Caco-2 (cell line): ENCODE measurements around the gene ATP2C2. TPM values are rescaled to one million over a fixed set of nuclear protein-coding genes. Genes with fewer than 3 reads are reported as not detected.

Source experiments
- BruUV-seq: library from RNA; stranded (reverse); fragments of 400-500 nt; replicated peaks from 2 replicates; lab custom pipeline; 2021; lab: Mats Ljungman, UMichigan
- CTCF ChIA-PET: fragments of 300-600 bp; sonication (Branson Sonifier 250); formaldehyde crosslinking; loops from one replicate; lab custom pipeline; 2022; ENCODE audit warnings: antibody characterized with exemption; lab: Charles Lee
- POLR2A ChIA-PET: fragments of 300-600 bp; sonication (Branson Sonifier 250); formaldehyde crosslinking; loops from one replicate; lab custom pipeline; 2022; ENCODE audit warnings: antibody characterized with exemption; lab: Charles Lee
- DNase-seq, 2 experiments: peaks; one replicate each; pipeline versions ENCODE4 v3.0.0 to v3.0.0-alpha.2; 2020 to 2022
- H3K27me3 ChIP-seq: replicated peaks from 2 replicates; pipeline ENCODE4 v1.6.0; 2011; ENCODE audit warnings: low read length; ENCODE audit not compliant: control insufficient read depth, insufficient read depth
- H3K36me3 ChIP-seq: 2 replicates; pipeline ENCODE4 v1.5.1; 2011; ENCODE audit warnings: low read length; ENCODE audit not compliant: control insufficient read depth, insufficient read depth
- H3K4me1 ChIP-seq: fragments of 250-450 bp; sonication (Bioruptor Pico); 2 replicates; pipeline ENCODE4 v1.5.1; 2020; ENCODE audit warnings: mild to moderate bottlenecking
- H3K4me3 ChIP-seq: 2 replicates; pipeline ENCODE4 v1.5.1; 2011; ENCODE audit warnings: low read depth, mild to moderate bottlenecking, control low read depth, low read length
- H3K9me3 ChIP-seq: fragments of 250-450 bp; sonication (Bioruptor Pico); 2 replicates; pipeline ENCODE4 v1.5.1; 2020; ENCODE audit warnings: mild to moderate bottlenecking, moderate library complexity
- H3K27ac Mint-ChIP-seq: one replicate; pipeline ENCODE4 v1.8.0; 2022; ENCODE audit warnings: mixed read lengths; ENCODE audit not compliant: unreplicated experiment
- H3K27me3 Mint-ChIP-seq: one replicate; pipeline ENCODE4 v1.8.0; 2022; ENCODE audit warnings: mixed read lengths; ENCODE audit not compliant: insufficient read depth, unreplicated experiment
- H3K36me3 Mint-ChIP-seq: one replicate; pipeline ENCODE4 v1.8.0; 2022; ENCODE audit warnings: mild to moderate bottlenecking, mixed read lengths; ENCODE audit not compliant: insufficient read depth, unreplicated experiment
- H3K4me1 Mint-ChIP-seq: one replicate; pipeline ENCODE4 v1.8.0; 2022; ENCODE audit warnings: low read depth, mixed read lengths; ENCODE audit not compliant: unreplicated experiment
- H3K4me3 Mint-ChIP-seq: one replicate; pipeline ENCODE4 v1.8.0; 2022; ENCODE audit warnings: mild to moderate bottlenecking, moderate library complexity, mixed read lengths; ENCODE audit not compliant: unreplicated experiment
- H3K9me3 Mint-ChIP-seq: one replicate; pipeline ENCODE4 v1.8.0; 2022; ENCODE audit warnings: mixed read lengths; ENCODE audit not compliant: unreplicated experiment
- intact Hi-C: fragments of 100-400 bp; cut with micrococcal nuclease; formaldehyde crosslinking; loops from one replicate; pipeline ENCODE4 v1.10.0; 2022; ENCODE audit not compliant: unreplicated experiment
- total RNA-seq: library from RNA; stranded (reverse); gene quantifications from 2 replicates; pipeline ENCODE4 v1.2.3, GENCODE V29; 2022
- TF ChIP-seq, protein P1 (sequence below), 2 experiments: fragments of 200-600 bp in 1 of 2; IDR thresholded peaks; 1 replicate in 1 of 2; 2 replicates in 1 of 2; pipeline versions ENCODE4 v1.5.1 to v1.8.0; 2011 to 2022; ENCODE audit warnings: antibody characterized with exemption in 1 of 2, control low read depth in 1 of 2, inconsistent platforms in 1 of 2, low read depth in 1 of 2, low read length in 1 of 2, mild to moderate bottlenecking in 1 of 2, moderate library complexity in 1 of 2; ENCODE audit not compliant: insufficient read depth in 1 of 2, severe bottlenecking in 1 of 2, unreplicated experiment in 1 of 2

ATP2C2 gene
- total RNA-seq, 1 experiment from 2014 or later, result 47.0 TPM

DNA sequence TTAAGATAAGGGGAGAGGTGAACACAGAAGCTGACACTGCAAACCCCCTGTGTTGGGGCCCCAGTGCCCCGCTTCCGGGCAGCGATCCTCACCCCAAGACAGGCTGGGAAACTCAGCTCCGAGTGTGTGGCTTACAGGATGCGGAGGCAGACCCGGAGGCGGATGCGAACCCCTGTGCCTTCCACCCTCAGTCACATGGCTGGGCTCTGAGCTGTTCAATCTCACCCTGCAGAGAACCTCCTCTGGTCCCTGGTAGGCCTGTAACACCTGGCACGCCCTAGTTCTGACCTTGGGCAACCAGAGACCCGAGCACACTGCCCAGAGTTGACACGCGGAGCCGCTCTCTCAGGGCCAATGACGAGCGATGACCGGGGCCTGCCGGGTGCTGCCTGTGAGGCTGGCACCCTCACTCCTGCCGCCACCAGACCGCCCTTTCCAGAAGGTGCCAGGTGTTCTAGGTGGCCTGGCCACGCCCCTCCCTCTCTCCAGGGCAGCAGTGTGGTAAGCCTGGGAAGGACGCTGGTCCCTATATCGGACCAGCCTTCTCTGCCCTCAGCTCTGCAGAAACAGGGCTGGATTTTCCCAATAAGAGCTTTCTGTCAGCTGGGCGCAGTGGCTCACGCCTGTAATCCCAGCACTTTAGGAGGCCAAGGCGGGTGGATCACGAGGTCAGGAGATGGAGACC lies 112.9 kb downstream of the ATP2C2 start:
- peaks cover 2% of the 10 kb centered on the region for H3K36me3 ChIP-seq
- TF ChIP-seq, protein P1, sequence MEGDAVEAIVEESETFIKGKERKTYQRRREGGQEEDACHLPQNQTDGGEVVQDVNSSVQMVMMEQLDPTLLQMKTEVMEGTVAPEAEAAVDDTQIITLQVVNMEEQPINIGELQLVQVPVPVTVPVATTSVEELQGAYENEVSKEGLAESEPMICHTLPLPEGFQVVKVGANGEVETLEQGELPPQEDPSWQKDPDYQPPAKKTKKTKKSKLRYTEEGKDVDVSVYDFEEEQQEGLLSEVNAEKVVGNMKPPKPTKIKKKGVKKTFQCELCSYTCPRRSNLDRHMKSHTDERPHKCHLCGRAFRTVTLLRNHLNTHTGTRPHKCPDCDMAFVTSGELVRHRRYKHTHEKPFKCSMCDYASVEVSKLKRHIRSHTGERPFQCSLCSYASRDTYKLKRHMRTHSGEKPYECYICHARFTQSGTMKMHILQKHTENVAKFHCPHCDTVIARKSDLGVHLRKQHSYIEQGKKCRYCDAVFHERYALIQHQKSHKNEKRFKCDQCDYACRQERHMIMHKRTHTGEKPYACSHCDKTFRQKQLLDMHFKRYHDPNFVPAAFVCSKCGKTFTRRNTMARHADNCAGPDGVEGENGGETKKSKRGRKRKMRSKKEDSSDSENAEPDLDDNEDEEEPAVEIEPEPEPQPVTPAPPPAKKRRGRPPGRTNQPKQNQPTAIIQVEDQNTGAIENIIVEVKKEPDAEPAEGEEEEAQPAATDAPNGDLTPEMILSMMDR (IDR thresholded peaks at IDR 0.05; ENCODE audit: insufficient read depth in 1 of 2, low read depth in 1 of 2, low read length in 1 of 2, severe bottlenecking in 1 of 2, unreplicated experiment in 1 of 2), result no peak
- no peaks in the 10 kb centered on the region for H3K4me1 Mint-ChIP-seq
- H3K4me3 ChIP-seq, result no peak overlapping the region
- DNase-seq, result no peak
- H3K27me3 Mint-ChIP-seq, result no peaks in the 10 kb centered on the region
- POLR2A ChIA-PET, result interaction anchor here (0.7 kb wide), 1 partner anchor 202 kb away, joined by 3 read pairs; no protein-coding TSS in a partner anchor
- no peak overlapping the region for H3K4me3 Mint-ChIP-seq
- no peak overlapping the region for H3K27ac Mint-ChIP-seq
- peaks cover 21% of the 10 kb centered on the region for H3K36me3 Mint-ChIP-seq
- no peaks in the 10 kb centered on the region for H3K4me1 ChIP-seq
- no peaks in the 10 kb centered on the region for H3K9me3 ChIP-seq
- no peaks in the 10 kb centered on the region for H3K9me3 Mint-ChIP-seq
- CTCF ChIA-PET, result interaction anchor here (1.2 kb wide), 1 partner anchor 173 kb away, joined by 3 read pairs; no protein-coding TSS in a partner anchor
- H3K27me3 ChIP-seq, result no peaks in the 10 kb centered on the region
- intact Hi-C loops, result loop anchor here (10.0 kb wide), 2 partner anchors 296 to 396 kb away; partner anchors contain the start of gene TAF1C
- BruUV-seq, result no TSS peak

DNA sequence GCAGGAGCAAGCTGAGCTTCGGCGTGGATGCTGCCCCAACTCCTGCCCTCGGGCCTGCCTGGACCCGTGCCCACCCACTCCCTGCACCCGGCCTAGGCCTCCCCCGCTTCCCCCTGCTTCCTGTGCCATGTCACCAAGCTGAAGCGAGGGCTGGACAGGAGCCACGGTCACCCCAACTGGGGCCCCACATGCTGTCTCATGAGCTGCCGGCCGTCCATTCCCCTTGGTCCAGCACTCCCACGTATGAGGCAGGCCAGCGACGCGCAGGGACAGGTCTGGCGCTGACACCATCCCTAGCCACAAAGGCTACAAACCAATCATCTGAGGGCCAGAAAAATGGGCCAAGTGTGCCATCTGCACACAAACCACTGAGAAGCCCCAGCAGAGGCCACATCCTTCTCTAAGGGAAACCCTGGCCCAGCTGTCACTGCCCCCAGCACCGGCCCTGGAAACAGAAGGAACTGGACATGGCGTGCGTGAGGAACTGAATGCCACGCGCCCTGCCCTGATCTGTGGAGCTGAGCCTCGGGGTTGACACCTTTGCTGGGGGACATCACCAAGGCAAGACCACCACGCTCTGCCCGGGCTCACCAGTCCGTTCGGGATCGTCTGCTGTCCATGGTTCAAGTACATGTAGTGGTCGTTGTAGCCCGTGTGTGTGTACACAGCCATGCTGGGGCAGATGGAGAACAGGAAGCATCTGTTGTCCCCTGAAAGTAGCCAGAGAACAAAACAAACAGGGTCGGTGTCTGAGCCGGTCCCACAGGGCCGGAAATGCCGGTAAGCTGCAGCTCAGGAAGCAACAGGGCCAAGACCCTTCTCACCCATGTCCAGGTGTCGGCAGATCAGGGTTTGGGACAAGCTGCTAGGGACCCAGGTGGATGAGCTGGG lies 113.9 kb downstream of the ATP2C2 start:
- Histone ChIP-seq H3K4me3 (no peak overlapping the region), H3K27me3 (no peaks in the 10 kb centered on the region), H3K9me3 (no peaks in the 10 kb centered on the region), H3K36me3 (no peaks in the 10 kb centered on the region; the same call in none of the 2 replicates), H3K4me1 (no peaks in the 10 kb centered on the region)
- intact Hi-C loops, result loop anchor here (10.0 kb wide), 2 partner anchors 297 to 397 kb away; partner anchors contain the start of gene TAF1C
- Mint-ChIP-seq H3K9me3 (no peaks in the 10 kb centered on the region), H3K4me3 (no peak overlapping the region), H3K36me3 (peaks cover 16% of the 10 kb centered on the region), H3K27ac (no peak overlapping the region), H3K4me1 (no peaks in the 10 kb centered on the region), H3K27me3 (no peaks in the 10 kb centered on the region)
- BruUV-seq, result no TSS peak
- CTCF ChIA-PET, result interaction anchor here (1.2 to 1.4 kb wide), 2 partner anchors 174 to 259 kb away, joined by 3 read pairs; no protein-coding TSS in a partner anchor
- DNase-seq, result peak in 1 of 2 experiments; percentile 29
- POLR2A ChIA-PET, result no interaction called here
- TF ChIP-seq, protein P1 (IDR thresholded peaks at IDR 0.05; ENCODE audit: insufficient read depth in 1 of 2, low read depth in 1 of 2, low read length in 1 of 2, severe bottlenecking in 1 of 2, unreplicated experiment in 1 of 2), result no peak
